ENCODE results near the gene MAT2A.
A peak's percentile ranks its signal among the peaks of the same experiment; 100 is the strongest.
"Not testable (repeated sequence)": the region's sequence is repeated elsewhere in the genome, so short reads cannot be mapped to it uniquely, and the experiment has no call there.

The MAT2A gene

GRCh38 chr2:85547859-85548607 lies 9.1 kb downstream of the MAT2A start:
- no peak for DNase-seq

- DNase-seq = no peak
These were observed 9.6 kb downstream of the MAT2A start for GRCh38 chr2:85548608-85548900.

- no peak for DNase-seq
These were observed 10.1 kb downstream of the MAT2A start for GRCh38 chr2:85549095-85549494.

GRCh38 chr2:85549826-85550225 lies 10.9 kb downstream of the MAT2A start:
- no peak for DNase-seq

GRCh38 chr2:85550486-85550885 lies 11.5 kb downstream of the MAT2A start:
- no peak for DNase-seq

- peak; percentile 81 for DNase-seq
These were observed 13.0 kb downstream of the MAT2A start for GRCh38 chr2:85551698-85552678.

GRCh38 chr2:85553184-85553583 lies 14.2 kb downstream of the MAT2A start:
- DNase-seq = no peak

GRCh38 chr2:85554980-85555612 lies 16.1 kb downstream of the MAT2A start:
- no peak for DNase-seq

- DNase-seq = no peak
These were observed 18.2 kb downstream of the MAT2A start for GRCh38 chr2:85557130-85557529.

GRCh38 chr2:85558160-85558559 lies 19.2 kb downstream of the MAT2A start:
- no peak for DNase-seq

GRCh38 chr2:85560403-85560726 lies 21.4 kb downstream of the MAT2A start:
- DNase-seq = not testable (repeated sequence)

- no peak for DNase-seq
These were observed 21.9 kb downstream of the MAT2A start for GRCh38 chr2:85560812-85561279.

GRCh38 chr2:85561280-85562212 lies 22.6 kb downstream of the MAT2A start, which contains the start of gene GGCX:
Gene GGCX (minus strand): TSS chr2:85561493. CDS start chr2:85561428, 65 bp downstream.
- peak; percentile 94 for DNase-seq

GRCh38 chr2:85564144-85564563 lies 25.2 kb downstream of the MAT2A start:
- DNase-seq = no peak

- no peak for DNase-seq
These were observed 27.3 kb downstream of the MAT2A start for GRCh38 chr2:85566265-85566664.

- no peak for DNase-seq
These were observed 36.8 kb downstream of the MAT2A start for GRCh38 chr2:85575739-85576138.

- DNase-seq = no peak
These were observed 38.1 kb downstream of the MAT2A start for GRCh38 chr2:85577063-85577385.

- peak; percentile 63 for DNase-seq
These were observed 38.6 kb downstream of the MAT2A start, which contains the start of gene VAMP8 for GRCh38 chr2:85577386-85578242. Gene VAMP8 (plus strand): TSS chr2:85577586. CDS start chr2:85577647, 61 bp downstream.

GRCh38 chr2:85578243-85579180 lies 39.5 kb downstream of the MAT2A start:
- DNase-seq = no peak

- no peak for DNase-seq
These were observed 40.4 kb downstream of the MAT2A start for GRCh38 chr2:85579266-85579935.
